Measurements from ENCODE around the gene ALLC.

Gene ALLC

DNA sequence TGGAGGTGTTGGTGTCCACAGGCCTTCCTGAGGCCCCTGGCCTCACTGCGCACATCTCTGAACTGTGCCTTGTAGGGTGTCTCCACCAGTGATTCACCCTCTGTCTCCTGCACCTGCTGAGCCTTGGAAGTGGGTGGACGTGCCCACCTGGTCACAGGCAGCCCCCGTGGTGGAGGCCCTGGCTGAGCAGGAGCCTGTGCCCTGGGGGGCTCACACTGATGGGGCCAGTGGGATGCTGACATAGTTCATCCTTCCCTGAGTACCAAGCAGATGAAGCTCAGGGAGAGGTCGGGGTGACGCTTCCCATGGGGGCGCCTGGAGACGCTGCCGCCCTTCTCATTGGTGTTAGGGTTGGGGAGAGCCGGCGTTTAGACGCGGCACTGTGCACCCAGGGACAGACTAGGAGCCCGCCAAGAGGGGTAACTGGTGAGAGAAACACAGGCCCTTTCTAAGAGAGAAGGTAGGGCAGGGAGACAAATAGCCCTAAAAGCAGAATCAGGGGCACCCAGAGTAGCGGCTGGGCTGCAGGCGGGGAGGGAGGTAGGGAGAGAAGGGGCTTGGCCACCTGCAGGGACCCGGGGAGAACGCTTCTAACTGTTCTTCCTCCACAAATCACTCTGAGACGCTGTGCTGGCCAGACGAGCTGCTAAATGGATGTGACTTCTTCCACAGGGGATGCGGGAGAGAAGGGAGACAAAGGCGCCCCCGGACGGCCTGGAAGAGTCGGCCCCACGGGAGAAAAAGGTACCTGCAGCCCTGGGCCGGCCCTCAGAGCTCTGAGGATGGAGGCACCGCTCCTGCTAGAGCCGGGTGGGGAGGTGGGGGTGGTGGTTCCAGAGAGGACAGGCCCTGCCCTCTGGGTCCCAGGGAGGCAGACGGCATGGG lies 45.1 kb upstream of the ALLC start:
- no peak for TF ChIP-seq TAF1 (IDR thresholded peaks at IDR 0.05; ENCODE audit: borderline replicate concordance, insufficient read depth, low read length)
- no peak for TF ChIP-seq POLR2AphosphoS5 (IDR thresholded peaks at IDR 0.05; ENCODE audit: low read depth, low read length)
- TF ChIP-seq SIN3A (IDR thresholded peaks at IDR 0.05; ENCODE audit: borderline replicate concordance, insufficient read depth, low read length) = no peak
- TF ChIP-seq REST (IDR thresholded peaks at IDR 0.05; ENCODE audit: insufficient read depth in 1 of 2, low read depth in 2 of 2, low read length in 2 of 2) = no peak
- TF ChIP-seq FOXP2 (optimal IDR thresholded peaks at IDR 0.05; ENCODE audit: borderline replicate concordance, extremely low read depth, extremely low read length, insufficient read depth) = no peak

GRCh38 chr2:3613524-3613905 lies 44.5 kb upstream of the ALLC start:
- TF ChIP-seq FOXP2 (optimal IDR thresholded peaks at IDR 0.05; ENCODE audit: borderline replicate concordance, extremely low read depth, extremely low read length, insufficient read depth) = no peak
- no peak for TF ChIP-seq POLR2AphosphoS5 (IDR thresholded peaks at IDR 0.05; ENCODE audit: low read depth, low read length)
- no peak for TF ChIP-seq SIN3A (IDR thresholded peaks at IDR 0.05; ENCODE audit: borderline replicate concordance, insufficient read depth, low read length)
- TF ChIP-seq TAF1 (IDR thresholded peaks at IDR 0.05; ENCODE audit: borderline replicate concordance, insufficient read depth, low read length) = no peak
- TF ChIP-seq REST (IDR thresholded peaks at IDR 0.05; ENCODE audit: insufficient read depth in 1 of 2, low read depth in 2 of 2, low read length in 2 of 2) = no peak

DNA sequence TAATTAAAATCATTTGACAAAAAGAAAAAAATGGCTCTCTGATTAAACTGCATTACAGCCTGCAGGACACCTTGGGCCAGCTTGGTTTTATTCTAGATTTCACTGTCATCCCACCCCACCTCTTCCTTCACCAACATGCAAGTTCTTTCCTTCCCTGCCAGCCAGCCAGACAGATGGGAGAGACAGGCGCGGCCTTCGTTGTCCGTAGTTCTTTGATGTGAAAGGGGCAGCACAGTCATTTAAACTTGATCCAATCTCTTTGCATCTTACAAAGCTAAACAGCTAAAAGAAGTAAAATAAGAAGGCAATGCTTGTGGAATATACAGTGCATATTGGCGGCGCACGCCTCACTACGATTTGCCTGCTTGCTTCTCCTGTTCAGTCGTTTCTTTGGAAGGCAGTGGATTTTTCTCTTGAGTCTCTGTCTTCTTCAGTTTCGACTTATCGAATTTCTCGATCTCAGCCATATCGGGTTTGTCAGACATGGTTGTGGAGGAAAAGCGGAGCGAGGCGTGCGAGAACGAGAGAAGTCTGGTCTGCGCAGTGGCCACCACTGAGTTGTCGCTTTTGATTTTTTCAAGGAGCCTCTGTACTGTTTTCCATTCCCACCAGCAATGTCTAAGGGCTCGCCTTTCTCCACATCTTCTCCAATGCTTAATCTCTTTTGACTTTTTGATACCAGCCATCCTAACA lies 40.7 kb upstream of the ALLC start:
- no peak for TF ChIP-seq POLR2AphosphoS5 (IDR thresholded peaks at IDR 0.05; ENCODE audit: low read depth, low read length)
- no peak for TF ChIP-seq FOXP2 (optimal IDR thresholded peaks at IDR 0.05; ENCODE audit: borderline replicate concordance, extremely low read depth, extremely low read length, insufficient read depth)
- TF ChIP-seq TAF1 (IDR thresholded peaks at IDR 0.05; ENCODE audit: borderline replicate concordance, insufficient read depth, low read length) = no peak
- TF ChIP-seq SIN3A (IDR thresholded peaks at IDR 0.05; ENCODE audit: borderline replicate concordance, insufficient read depth, low read length) = no peak
- TF ChIP-seq REST (IDR thresholded peaks at IDR 0.05; ENCODE audit: insufficient read depth in 1 of 2, low read depth in 2 of 2, low read length in 2 of 2) = no peak

- no peak for TF ChIP-seq REST (IDR thresholded peaks at IDR 0.05; ENCODE audit: insufficient read depth in 1 of 2, low read depth in 2 of 2, low read length in 2 of 2)
- TF ChIP-seq TAF1 (IDR thresholded peaks at IDR 0.05; ENCODE audit: borderline replicate concordance, insufficient read depth, low read length) = no peak
- TF ChIP-seq SIN3A (IDR thresholded peaks at IDR 0.05; ENCODE audit: borderline replicate concordance, insufficient read depth, low read length) = no peak
- TF ChIP-seq POLR2AphosphoS5 (IDR thresholded peaks at IDR 0.05; ENCODE audit: low read depth, low read length) = no peak
- no peak for TF ChIP-seq FOXP2 (optimal IDR thresholded peaks at IDR 0.05; ENCODE audit: borderline replicate concordance, extremely low read depth, extremely low read length, insufficient read depth)
Measured at GRCh38 chr2:3618367-3618766, 39.6 kb upstream of the ALLC start.
